ENCODE results near the gene QSOX2.

The QSOX2 gene

GRCh38 chr9:136261686-136262430 is 16.2 kb upstream of the QSOX2 start:
- H3K4me3 Mint-ChIP-seq: no peak overlapping the region
- ATAC-seq: no peak
- H3K9me3 Mint-ChIP-seq: no peaks in the 10 kb centered on the region
- H3K27me3 Mint-ChIP-seq: no peaks in the 10 kb centered on the region
- no peak for DNase-seq
- H3K4me1 Mint-ChIP-seq: peaks cover 5% of the 10 kb centered on the region
- no peak overlapping the region for H3K27ac Mint-ChIP-seq

GRCh38 chr9:136260936-136261472 is 15.4 kb upstream of the QSOX2 start:
- no peak overlapping the region for H3K4me3 Mint-ChIP-seq
- H3K4me1 Mint-ChIP-seq: no peaks in the 10 kb centered on the region
- H3K9me3 Mint-ChIP-seq: no peaks in the 10 kb centered on the region
- no peaks in the 10 kb centered on the region for H3K27me3 Mint-ChIP-seq
- ATAC-seq: no peak
- DNase-seq: no peak
- H3K27ac Mint-ChIP-seq: no peak overlapping the region

- Mint-ChIP-seq H3K27ac (peak overlapping the region in 1 of 2 donors; percentile 71), H3K4me3 (no peak overlapping the region), H3K27me3 (peaks cover 2% of the 10 kb centered on the region), H3K4me1 (no peaks in the 10 kb centered on the region), H3K9me3 (no peaks in the 10 kb centered on the region)
- no peak for ATAC-seq
- no peak for DNase-seq
These were observed 14.9 kb upstream of the QSOX2 start for GRCh38 chr9:136260521-136260920.

GRCh38 chr9:136259836-136260235 is 14.2 kb upstream of the QSOX2 start:
- peaks cover 9% of the 10 kb centered on the region for H3K27me3 Mint-ChIP-seq
- H3K4me3 Mint-ChIP-seq: no peak overlapping the region
- DNase-seq (no peak), ATAC-seq (peak; percentile 12)
- H3K27ac Mint-ChIP-seq: no peak overlapping the region
- no peaks in the 10 kb centered on the region for H3K9me3 Mint-ChIP-seq
- H3K4me1 Mint-ChIP-seq: peaks cover 7% of the 10 kb centered on the region

GRCh38 chr9:136259517-136259813 is 13.9 kb upstream of the QSOX2 start:
- H3K27me3 Mint-ChIP-seq: peaks cover 12% of the 10 kb centered on the region
- peaks cover 8% of the 10 kb centered on the region for H3K4me1 Mint-ChIP-seq
- H3K27ac Mint-ChIP-seq: no peak overlapping the region
- no peak for DNase-seq
- no peaks in the 10 kb centered on the region for H3K9me3 Mint-ChIP-seq
- ATAC-seq: no peak
- no peak overlapping the region for H3K4me3 Mint-ChIP-seq

- no peak overlapping the region for H3K4me3 Mint-ChIP-seq
These were observed 13.3 kb upstream of the QSOX2 start for GRCh38 chr9:136258786-136259516.

GRCh38 chr9:136258299-136258625 is 12.7 kb upstream of the QSOX2 start:
- H3K9me3 Mint-ChIP-seq: no peaks in the 10 kb centered on the region
- no peak for ATAC-seq

More at GRCh38 chr9:136258786-136259516, 13.3 kb upstream of the QSOX2 start:
- Mint-ChIP-seq H3K9me3 (no peaks in the 10 kb centered on the region), H3K27ac (no peak overlapping the region), H3K4me1 (peaks cover 8% of the 10 kb centered on the region), H3K27me3 (peaks cover 13% of the 10 kb centered on the region)
- DNase-seq: no peak
- ATAC-seq: no peak

GRCh38 chr9:136257381-136258298 is 12.0 kb upstream of the QSOX2 start:
- Mint-ChIP-seq H3K27me3 (peaks cover 20% of the 10 kb centered on the region), H3K4me1 (peaks cover 8% of the 10 kb centered on the region), H3K4me3 (no peak overlapping the region), H3K9me3 (no peaks in the 10 kb centered on the region), H3K27ac (no peak overlapping the region)
- DNase-seq (no peak), ATAC-seq (no peak)

More at GRCh38 chr9:136258299-136258625, 12.7 kb upstream of the QSOX2 start:
- no peak overlapping the region for H3K4me3 Mint-ChIP-seq
- peaks cover 8% of the 10 kb centered on the region for H3K4me1 Mint-ChIP-seq
- H3K27ac Mint-ChIP-seq: no peak overlapping the region
- no peak for DNase-seq
- peaks cover 17% of the 10 kb centered on the region for H3K27me3 Mint-ChIP-seq

GRCh38 chr9:136255896-136256890 is 10.6 kb upstream of the QSOX2 start:
- ATAC-seq: no peak
- Mint-ChIP-seq H3K27me3 (peaks cover 20% of the 10 kb centered on the region), H3K4me3 (no peak overlapping the region), H3K27ac (peak overlapping the region in 1 of 2 donors; percentile 63), H3K9me3 (no peaks in the 10 kb centered on the region), H3K4me1 (peaks cover 8% of the 10 kb centered on the region)
- DNase-seq: no peak

- Mint-ChIP-seq H3K27ac (peak overlapping the region in 1 of 2 donors; percentile 87), H3K27me3 (peaks cover 20% of the 10 kb centered on the region), H3K4me1 (peaks cover 8% of the 10 kb centered on the region), H3K4me3 (no peak overlapping the region), H3K9me3 (no peaks in the 10 kb centered on the region)
- ATAC-seq (no peak), DNase-seq (no peak)
These were observed 9.5 kb upstream of the QSOX2 start for GRCh38 chr9:136255166-136255538.

- H3K4me3 Mint-ChIP-seq: no peak overlapping the region
- peaks cover 8% of the 10 kb centered on the region for H3K4me1 Mint-ChIP-seq
- no peak for DNase-seq
- no peak for ATAC-seq
- H3K27ac Mint-ChIP-seq: peak overlapping the region in 1 of 2 donors; percentile 12
- no peaks in the 10 kb centered on the region for H3K9me3 Mint-ChIP-seq
- H3K27me3 Mint-ChIP-seq: peaks cover 20% of the 10 kb centered on the region
These were observed 9.0 kb upstream of the QSOX2 start for GRCh38 chr9:136254381-136255165.

GRCh38 chr9:136253246-136254130 is 7.9 kb upstream of the QSOX2 start:
- H3K27ac Mint-ChIP-seq: no peak overlapping the region
- H3K27me3 Mint-ChIP-seq: peaks cover 20% of the 10 kb centered on the region
- DNase-seq (no peak), ATAC-seq (no peak)
- no peak overlapping the region for H3K4me3 Mint-ChIP-seq
- no peaks in the 10 kb centered on the region for H3K9me3 Mint-ChIP-seq
- H3K4me1 Mint-ChIP-seq: peaks cover 8% of the 10 kb centered on the region

GRCh38 chr9:136252846-136253245 is 7.2 kb upstream of the QSOX2 start:
- Mint-ChIP-seq H3K27ac (no peak overlapping the region), H3K4me1 (peaks cover 8% of the 10 kb centered on the region), H3K9me3 (no peaks in the 10 kb centered on the region), H3K27me3 (peaks cover 20% of the 10 kb centered on the region), H3K4me3 (no peak overlapping the region)
- no peak for ATAC-seq
- DNase-seq: no peak
